AG09319 (cell line): Measurements from ENCODE around the gene BLCAP.
"Not testable (repeated sequence)": the region's sequence is repeated elsewhere in the genome, so short reads cannot be mapped to it uniquely, and the experiment has no call there.

ENCODE experiments used
- DNase-seq: peaks from one replicate; pipeline ENCODE4 v3.0.0-alpha.2; 2010; ENCODE audit warnings: low read depth; ENCODE audit errors: extremely low read depth
- TF ChIP-seq, protein P1 (sequence below): IDR thresholded peaks from 2 replicates; pipeline ENCODE4 v1.5.1; 2011; ENCODE audit warnings: low read depth, mild to moderate bottlenecking, inconsistent platforms, low read length, moderate library complexity

BLCAP gene

DNA sequence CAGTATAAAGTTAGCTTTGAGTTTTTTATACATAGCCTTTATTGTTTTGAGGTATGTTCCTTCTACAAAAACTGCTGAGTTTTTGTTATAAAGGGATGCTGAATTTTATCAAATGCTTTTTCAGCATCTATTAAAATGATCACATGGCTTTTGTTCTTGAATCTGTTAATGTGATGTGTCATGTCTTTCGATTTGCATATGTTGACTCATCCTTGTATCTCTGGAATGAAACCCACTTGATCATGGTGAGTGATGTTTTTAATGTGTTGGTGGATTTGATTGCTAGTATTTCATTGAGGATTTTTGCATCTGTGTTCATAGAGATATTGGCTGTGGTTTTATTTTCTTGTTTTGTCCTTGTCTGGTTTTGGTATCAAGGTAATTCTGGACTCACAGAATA is 24.7 kb upstream of the BLCAP start:
- TF ChIP-seq, protein P1, sequence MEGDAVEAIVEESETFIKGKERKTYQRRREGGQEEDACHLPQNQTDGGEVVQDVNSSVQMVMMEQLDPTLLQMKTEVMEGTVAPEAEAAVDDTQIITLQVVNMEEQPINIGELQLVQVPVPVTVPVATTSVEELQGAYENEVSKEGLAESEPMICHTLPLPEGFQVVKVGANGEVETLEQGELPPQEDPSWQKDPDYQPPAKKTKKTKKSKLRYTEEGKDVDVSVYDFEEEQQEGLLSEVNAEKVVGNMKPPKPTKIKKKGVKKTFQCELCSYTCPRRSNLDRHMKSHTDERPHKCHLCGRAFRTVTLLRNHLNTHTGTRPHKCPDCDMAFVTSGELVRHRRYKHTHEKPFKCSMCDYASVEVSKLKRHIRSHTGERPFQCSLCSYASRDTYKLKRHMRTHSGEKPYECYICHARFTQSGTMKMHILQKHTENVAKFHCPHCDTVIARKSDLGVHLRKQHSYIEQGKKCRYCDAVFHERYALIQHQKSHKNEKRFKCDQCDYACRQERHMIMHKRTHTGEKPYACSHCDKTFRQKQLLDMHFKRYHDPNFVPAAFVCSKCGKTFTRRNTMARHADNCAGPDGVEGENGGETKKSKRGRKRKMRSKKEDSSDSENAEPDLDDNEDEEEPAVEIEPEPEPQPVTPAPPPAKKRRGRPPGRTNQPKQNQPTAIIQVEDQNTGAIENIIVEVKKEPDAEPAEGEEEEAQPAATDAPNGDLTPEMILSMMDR = no peak
- DNase-seq = no peak

DNA sequence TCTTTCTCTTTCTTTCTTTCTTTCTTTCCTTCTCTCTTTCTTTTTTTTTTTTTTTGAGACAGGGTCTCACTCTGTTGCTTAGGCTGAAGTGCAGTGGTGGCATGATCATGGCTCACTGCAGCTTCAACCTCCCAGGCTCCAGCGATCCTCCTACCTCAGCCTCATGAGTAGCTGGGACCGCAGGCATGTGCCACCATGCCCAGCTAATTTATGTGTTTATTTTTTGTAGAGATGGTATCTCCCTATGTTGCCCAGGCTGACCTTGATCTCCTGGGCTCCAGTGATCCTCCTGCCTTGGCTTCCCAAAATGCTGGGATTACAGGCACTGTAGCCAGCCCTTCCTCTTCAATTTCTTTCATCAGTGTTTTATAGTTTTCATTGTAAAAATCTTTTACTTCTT is 24.0 kb upstream of the BLCAP start:
- DNase-seq = not testable (repeated sequence)

DNA sequence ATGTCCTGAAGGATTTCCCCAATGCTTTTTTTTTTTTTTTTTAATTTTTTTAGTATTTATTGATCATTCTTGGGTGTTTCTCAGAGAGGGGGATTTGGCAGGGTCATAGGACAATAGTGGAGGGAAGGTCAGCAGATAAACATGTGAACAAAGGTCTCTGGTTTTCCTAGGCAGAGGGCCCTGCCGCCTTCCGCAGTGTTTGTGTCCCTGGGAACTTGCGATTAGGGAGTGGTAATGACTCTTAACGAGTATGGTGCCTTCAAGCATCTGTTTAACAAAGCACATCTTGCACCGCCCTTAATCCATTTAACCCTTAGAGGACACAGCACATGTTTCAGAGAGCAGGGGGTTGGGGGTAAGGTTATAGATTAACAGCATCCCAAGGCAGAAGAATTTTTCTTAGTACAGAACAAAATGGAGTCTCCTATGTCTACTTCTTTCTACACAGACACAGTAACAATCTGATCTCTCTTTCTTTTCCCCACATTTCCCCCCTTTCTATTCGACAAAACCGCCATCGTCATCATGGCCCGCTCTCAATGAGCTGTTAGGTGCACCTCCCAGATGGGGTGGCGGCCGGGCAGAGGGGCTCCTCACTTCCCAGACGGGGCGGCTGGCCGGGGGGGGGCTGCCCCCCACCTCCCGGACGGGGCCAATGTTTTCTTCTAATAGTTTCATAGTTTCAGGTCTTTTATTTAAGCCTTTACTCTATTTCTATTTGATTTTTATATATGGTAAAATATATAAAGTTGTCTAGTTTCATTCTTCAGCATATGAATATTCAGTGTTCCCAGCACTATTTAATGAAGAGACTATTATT is 22.6 kb upstream of the BLCAP start:
- not testable (repeated sequence) for DNase-seq

DNA sequence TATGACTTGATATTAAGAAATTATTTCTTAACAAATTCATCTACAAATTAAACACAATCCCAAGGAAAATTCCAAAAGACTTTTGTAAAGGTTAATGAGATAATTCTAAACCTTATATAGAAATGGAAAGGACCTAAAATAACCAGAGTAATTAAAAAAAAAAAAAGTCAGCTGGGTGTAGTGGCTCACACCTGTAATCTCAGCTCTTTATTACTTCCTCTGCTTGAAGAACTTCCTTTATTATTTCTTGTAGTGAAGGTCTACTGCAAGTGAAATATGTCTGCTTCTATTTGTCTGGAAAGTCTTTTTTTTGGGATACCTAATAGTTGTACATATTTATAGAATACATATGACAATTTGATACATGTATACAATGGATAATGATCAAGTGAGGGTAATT is 20.2 kb upstream of the BLCAP start:
- TF ChIP-seq, protein P1 = no peak
- DNase-seq = no peak

DNA sequence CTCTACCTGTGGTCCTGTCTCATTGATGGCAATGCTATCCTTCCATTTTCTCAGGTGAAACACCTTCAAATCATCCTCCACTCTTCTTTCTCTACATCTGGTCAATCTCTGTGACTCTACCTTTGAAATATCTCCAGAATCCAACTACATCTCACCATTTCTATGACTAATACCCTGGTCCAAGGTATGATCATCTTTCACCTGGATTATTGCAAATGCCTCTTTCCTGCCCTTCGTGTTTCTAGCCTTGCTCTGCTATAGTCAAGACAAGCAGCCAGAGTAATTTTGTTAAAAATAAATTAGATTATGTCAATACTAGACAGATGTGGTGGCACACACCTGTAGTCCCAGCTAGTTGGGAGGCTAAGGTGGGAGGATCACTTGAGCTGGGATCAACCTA is 17.8 kb upstream of the BLCAP start:
- TF ChIP-seq, protein P1 = no peak
- DNase-seq = no peak

DNA sequence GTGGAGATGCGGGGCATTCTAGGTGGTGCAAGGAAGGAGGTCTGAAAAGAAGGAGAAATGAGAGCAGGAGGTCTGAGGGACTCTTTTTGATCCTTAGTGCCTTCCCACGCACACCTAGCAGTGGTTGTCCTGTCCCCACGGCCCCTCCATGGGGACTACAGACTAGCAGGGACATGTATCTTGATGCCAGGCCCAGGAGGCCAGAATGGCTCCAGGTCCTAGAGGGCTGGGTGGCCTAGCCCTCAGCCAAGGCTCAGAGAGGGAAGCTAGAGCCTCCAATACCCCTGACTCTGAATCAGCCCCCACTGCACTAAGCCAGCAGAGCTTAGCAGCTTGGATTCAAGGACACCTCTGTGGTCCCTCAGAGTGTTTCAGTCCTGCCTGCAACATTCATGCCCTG is 16.7 kb upstream of the BLCAP start:
- TF ChIP-seq, protein P1 = no peak
- DNase-seq = no peak

DNA sequence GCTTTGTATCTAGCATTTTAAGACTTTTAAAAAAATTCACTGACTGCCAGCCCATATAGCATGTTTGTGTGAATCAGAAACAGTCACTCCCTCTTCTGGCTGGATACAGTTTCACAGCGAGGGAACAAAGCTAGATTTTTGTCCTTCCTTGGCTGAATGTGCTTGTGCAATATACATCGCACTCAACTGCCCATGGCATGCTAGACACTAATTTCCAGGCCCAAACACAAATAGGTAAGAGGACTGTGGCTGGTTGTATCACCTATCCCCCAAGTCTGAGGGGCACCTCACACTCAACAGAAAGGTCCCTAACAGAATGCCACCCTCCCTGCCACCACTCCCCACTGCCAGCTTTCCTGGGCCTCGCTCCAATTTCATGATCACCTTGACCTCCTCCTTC is 16.2 kb upstream of the BLCAP start:
- TF ChIP-seq, protein P1 = peak; percentile 42

DNA sequence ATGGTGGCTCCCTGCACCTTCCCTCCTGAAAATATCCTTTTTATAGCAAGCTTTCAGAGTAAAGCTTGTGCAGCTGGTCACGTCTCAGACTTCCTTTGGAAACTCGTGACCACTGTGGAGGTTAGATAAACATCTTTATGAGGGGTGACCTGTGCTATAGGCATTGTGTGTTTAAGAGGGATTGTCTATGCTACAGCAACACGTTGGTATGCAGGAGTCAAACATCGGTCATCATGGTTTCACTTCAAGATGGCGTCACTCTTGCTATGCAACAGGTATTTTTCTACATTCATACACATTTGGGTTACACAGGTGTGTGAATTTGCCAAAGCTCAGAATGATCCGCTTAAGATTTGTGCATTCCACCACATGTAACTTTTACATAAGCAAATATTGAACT is 14.6 kb upstream of the BLCAP start:
- TF ChIP-seq, protein P1 = no peak
- DNase-seq = no peak

More for the DNA sequence above, 16.2 kb upstream of the BLCAP start:
- no peak for DNase-seq
